Liver (tissue), 9 donors: ENCODE measurements around the gene PBX4. TPM values are rescaled to one million over a fixed set of nuclear protein-coding genes. Genes with fewer than 3 reads are reported as not detected.

Experiments
- DNase-seq: peaks from one replicate; pipeline ENCODE4 v3.0.0-alpha.2; 2017; ENCODE audit warnings: low spot score
- H3K27ac ChIP-seq, 2 donors: one replicate each; pipeline ENCODE4 v1.7.0; 2013; ENCODE audit warnings: inconsistent platforms in 2 of 2, low read length in 2 of 2, control low read depth in 1 of 2, low read depth in 1 of 2, mild to moderate bottlenecking in 1 of 2
- H3K27me3 ChIP-seq, 4 donors: one replicate each; pipeline versions ENCODE4 v1.6.1 to v1.7.0; 2013; ENCODE audit warnings: low read length in 3 of 4, inconsistent platforms in 1 of 4, mild to moderate bottlenecking in 1 of 4, moderate library complexity in 1 of 4; ENCODE audit not compliant: control insufficient read depth in 4 of 4, insufficient read depth in 4 of 4
- H3K36me3 ChIP-seq, 4 donors: one replicate each; pipeline versions ENCODE4 v1.6.1 to v1.7.0; 2013; ENCODE audit warnings: low read length in 3 of 4, mild to moderate bottlenecking in 3 of 4, low read depth in 1 of 4, moderate library complexity in 1 of 4; ENCODE audit not compliant: control insufficient read depth in 4 of 4, insufficient read depth in 3 of 4
- H3K4me1 ChIP-seq, 4 donors: one replicate each; pipeline versions ENCODE4 v1.6.1 to v1.7.0; 2013; ENCODE audit warnings: low read length in 3 of 4, mild to moderate bottlenecking in 3 of 4, moderate library complexity in 1 of 4; ENCODE audit not compliant: control insufficient read depth in 4 of 4, insufficient read depth in 4 of 4
- H3K4me3 ChIP-seq, 3 donors: one replicate each; pipeline versions ENCODE4 v1.6.1 to v1.7.0; 2013; ENCODE audit warnings: low read length in 3 of 3, control low read depth in 1 of 3, low read depth in 1 of 3, mild to moderate bottlenecking in 1 of 3
- H3K9ac ChIP-seq, 2 donors: one replicate each; pipeline ENCODE4 v1.7.0; 2013; ENCODE audit warnings: low read length in 2 of 2, mild to moderate bottlenecking in 2 of 2, moderate library complexity in 2 of 2, control low read depth in 1 of 2, low read depth in 1 of 2
- H3K9me3 ChIP-seq, 4 donors: one replicate each; pipeline versions ENCODE4 v1.6.1 to v1.7.0; 2013; ENCODE audit warnings: low read length in 3 of 4; ENCODE audit not compliant: control insufficient read depth in 4 of 4
- EGR1 ChIP-seq, 2 donors: IDR thresholded peaks; 2 replicates each; pipeline ENCODE4 v1.6.1; 2016 to 2018; ENCODE audit warnings: antibody characterized with exemption in 2 of 2, low read depth in 2 of 2
- FOXA1 ChIP-seq: IDR thresholded peaks from 2 replicates; pipeline ENCODE4 v1.6.1; 2016; ENCODE audit warnings: antibody characterized with exemption
- FOXA2 ChIP-seq: IDR thresholded peaks from 2 replicates; pipeline ENCODE4 v1.6.1; 2016; ENCODE audit warnings: antibody characterized with exemption
- GABPA ChIP-seq, 2 donors: IDR thresholded peaks in 1 of 2; conservative IDR thresholded peaks in 1 of 2; 2 replicates each; pipeline ENCODE4 v1.6.1; 2016; ENCODE audit warnings: antibody characterized with exemption in 2 of 2, mild to moderate bottlenecking in 1 of 2, moderate library complexity in 1 of 2
- HNF4A ChIP-seq, 2 donors: conservative IDR thresholded peaks; 2 replicates each; pipeline ENCODE4 v1.6.1; 2016; ENCODE audit warnings: antibody characterized with exemption in 2 of 2, mild to moderate bottlenecking in 2 of 2
- NR2F2 ChIP-seq: IDR thresholded peaks from 2 replicates; pipeline ENCODE4 v1.6.1; 2016; ENCODE audit warnings: antibody characterized with exemption
- RAD21 ChIP-seq, 2 donors: IDR thresholded peaks; 2 replicates each; pipeline ENCODE4 v1.6.1; 2016; ENCODE audit warnings: antibody characterized with exemption in 2 of 2, mild to moderate bottlenecking in 2 of 2
- RXRA ChIP-seq, 2 donors: IDR thresholded peaks; 2 replicates each; pipeline ENCODE4 v1.6.1; 2017 to 2018; ENCODE audit warnings: antibody characterized with exemption in 2 of 2, mild to moderate bottlenecking in 1 of 2
- SP1 ChIP-seq: IDR thresholded peaks from 2 replicates; pipeline ENCODE4 v1.6.1; 2018; ENCODE audit warnings: antibody characterized with exemption, mild to moderate bottlenecking
- TAF1 ChIP-seq: conservative IDR thresholded peaks from 2 replicates; pipeline ENCODE4 v1.6.1; 2016; ENCODE audit warnings: antibody characterized with exemption, mild to moderate bottlenecking
- WGBS: extraction: QIAGEN DNeasy Blood & Tissue Kit; methylation state at CpG from one replicate; pipeline ENCODE4 v1.1.7; 2013; 5-methylcytosine and 5-hydroxymethylcytosine counted together
- polyA plus RNA-seq, 2 donors: library from polyadenylated mRNA; stranded (reverse) in 1 of 2; unstranded in 1 of 2; fragments of 200-250 nt in 1 of 2; fragments of >200 nt in 1 of 2; fragmentation: Nextera tagmentation in 1 of 2; extraction: Ambion mirVana in 1 of 2; gene quantifications; one replicate each; pipeline versions ENCODE4 v1.2.1 to v1.2.3, GENCODE V29; 2013 to 2015
- total RNA-seq, 2 donors: library from RNA; depleted of rRNA; stranded (reverse); fragments of >200 nt; gene quantifications; one replicate each; pipeline ENCODE4 v1.2.3, GENCODE V29; 2014
- TF ChIP-seq, protein P1 (sequence below): fragments of 150-350 bp; IDR thresholded peaks from 2 replicates; pipeline ENCODE4 v1.5.1; 2017; ENCODE audit warnings: improper control_type of control experiment, low read depth, low read length; ENCODE audit not compliant: missing input control
- TF ChIP-seq, protein P2 (sequence below): IDR thresholded peaks from 2 replicates; pipeline ENCODE4 v1.6.1; 2016; ENCODE audit warnings: antibody characterized with exemption
- TF ChIP-seq, protein P3 (sequence below): IDR thresholded peaks from 2 replicates; pipeline ENCODE4 v1.6.1; 2016; ENCODE audit warnings: antibody characterized with exemption, mild to moderate bottlenecking
- TF ChIP-seq, protein P4 (sequence below): IDR thresholded peaks from 2 replicates; pipeline ENCODE4 v1.6.1; 2016; ENCODE audit warnings: antibody characterized with exemption
- TF ChIP-seq, protein P5 (sequence below): IDR thresholded peaks from 2 replicates; pipeline ENCODE4 v1.6.1; 2016; ENCODE audit warnings: antibody characterized with exemption
- donor health status: healthy.
- donor health status: healthy.
- donor health status: healthy.
- donor health status: healthy.
- donor health status: healthy.

Gene PBX4
- total and polyA plus RNA-seq, 4 donors, result 0.19 to 0.59 (median 0.21) TPM; not detected in 1

DNA sequence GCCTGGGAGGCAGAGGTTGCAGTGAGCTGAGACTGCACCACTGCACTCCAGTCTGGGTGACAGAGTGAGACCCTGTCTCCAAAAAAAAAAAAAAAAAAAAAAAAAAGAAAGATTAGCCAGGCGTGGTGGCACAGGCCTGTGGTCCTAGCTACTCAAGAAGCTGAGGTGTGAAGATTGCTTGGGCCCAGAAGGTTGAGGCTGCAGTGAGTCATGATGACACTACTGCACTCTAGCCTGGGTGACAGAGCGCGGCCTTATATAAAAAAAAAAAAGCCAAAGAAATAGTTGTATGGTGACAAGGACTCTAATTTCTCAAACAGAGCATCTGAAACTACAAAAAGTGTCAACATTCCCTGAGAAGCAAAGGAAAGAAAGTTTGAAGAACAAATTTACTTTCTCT is 3.4 kb downstream of the PBX4 start:
- Histone ChIP-seq H3K4me3 (no peak overlapping the region), H3K9me3 (peaks cover 0 to 8% (median 0%) of the 10 kb centered on the region in 4 donors), H3K36me3 (no peaks in the 10 kb centered on the region), H3K9ac (no peak overlapping the region), H3K4me1 (no peaks in the 10 kb centered on the region), H3K27me3 (no peaks in the 10 kb centered on the region), H3K27ac (no peak overlapping the region)
- 96% methylated on average over 3 of the region's 3 CpGs for WGBS
- no peak for TF ChIP-seq RAD21 (IDR thresholded peaks at IDR 0.05)
- TF ChIP-seq EGR1 (IDR thresholded peaks at IDR 0.05; ENCODE audit: low read depth in 2 of 2), result no peak
- no peak for TF ChIP-seq SP1
- TF ChIP-seq, protein P1, sequence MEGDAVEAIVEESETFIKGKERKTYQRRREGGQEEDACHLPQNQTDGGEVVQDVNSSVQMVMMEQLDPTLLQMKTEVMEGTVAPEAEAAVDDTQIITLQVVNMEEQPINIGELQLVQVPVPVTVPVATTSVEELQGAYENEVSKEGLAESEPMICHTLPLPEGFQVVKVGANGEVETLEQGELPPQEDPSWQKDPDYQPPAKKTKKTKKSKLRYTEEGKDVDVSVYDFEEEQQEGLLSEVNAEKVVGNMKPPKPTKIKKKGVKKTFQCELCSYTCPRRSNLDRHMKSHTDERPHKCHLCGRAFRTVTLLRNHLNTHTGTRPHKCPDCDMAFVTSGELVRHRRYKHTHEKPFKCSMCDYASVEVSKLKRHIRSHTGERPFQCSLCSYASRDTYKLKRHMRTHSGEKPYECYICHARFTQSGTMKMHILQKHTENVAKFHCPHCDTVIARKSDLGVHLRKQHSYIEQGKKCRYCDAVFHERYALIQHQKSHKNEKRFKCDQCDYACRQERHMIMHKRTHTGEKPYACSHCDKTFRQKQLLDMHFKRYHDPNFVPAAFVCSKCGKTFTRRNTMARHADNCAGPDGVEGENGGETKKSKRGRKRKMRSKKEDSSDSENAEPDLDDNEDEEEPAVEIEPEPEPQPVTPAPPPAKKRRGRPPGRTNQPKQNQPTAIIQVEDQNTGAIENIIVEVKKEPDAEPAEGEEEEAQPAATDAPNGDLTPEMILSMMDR, result no peak
- no peak for TF ChIP-seq RXRA (IDR thresholded peaks at IDR 0.05)
- TF ChIP-seq HNF4A (conservative IDR thresholded peaks at IDR 0.05), result no peak
- TF ChIP-seq, protein P2, sequence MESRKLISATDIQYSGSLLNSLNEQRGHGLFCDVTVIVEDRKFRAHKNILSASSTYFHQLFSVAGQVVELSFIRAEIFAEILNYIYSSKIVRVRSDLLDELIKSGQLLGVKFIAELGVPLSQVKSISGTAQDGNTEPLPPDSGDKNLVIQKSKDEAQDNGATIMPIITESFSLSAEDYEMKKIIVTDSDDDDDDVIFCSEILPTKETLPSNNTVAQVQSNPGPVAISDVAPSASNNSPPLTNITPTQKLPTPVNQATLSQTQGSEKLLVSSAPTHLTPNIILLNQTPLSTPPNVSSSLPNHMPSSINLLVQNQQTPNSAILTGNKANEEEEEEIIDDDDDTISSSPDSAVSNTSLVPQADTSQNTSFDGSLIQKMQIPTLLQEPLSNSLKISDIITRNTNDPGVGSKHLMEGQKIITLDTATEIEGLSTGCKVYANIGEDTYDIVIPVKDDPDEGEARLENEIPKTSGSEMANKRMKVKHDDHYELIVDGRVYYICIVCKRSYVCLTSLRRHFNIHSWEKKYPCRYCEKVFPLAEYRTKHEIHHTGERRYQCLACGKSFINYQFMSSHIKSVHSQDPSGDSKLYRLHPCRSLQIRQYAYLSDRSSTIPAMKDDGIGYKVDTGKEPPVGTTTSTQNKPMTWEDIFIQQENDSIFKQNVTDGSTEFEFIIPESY, result no peak
- no peak for TF ChIP-seq TAF1
- DNase-seq, result no peak

DNA sequence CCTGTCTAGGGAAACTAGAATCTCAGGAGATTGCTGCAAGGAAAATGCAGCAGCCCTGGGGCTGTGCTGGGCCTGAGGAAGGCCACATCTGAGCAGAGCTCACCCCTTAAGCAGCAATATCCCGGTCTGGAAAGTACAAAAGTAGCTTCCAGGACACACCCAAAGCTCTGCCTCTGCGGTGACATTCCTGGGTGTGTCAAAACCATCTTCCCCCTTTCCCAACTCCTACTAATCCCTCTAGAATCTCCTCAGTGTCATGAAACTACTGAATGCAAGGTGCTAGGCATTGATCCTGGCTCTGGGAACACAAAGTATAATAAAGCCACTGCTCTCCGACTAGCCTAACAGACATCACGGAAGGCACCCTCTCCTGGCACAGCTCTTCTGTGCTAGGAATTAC is 5.0 kb downstream of the PBX4 start:
- no peak overlapping the region for H3K9ac ChIP-seq
- peaks cover 0 to 4% (median 0%) of the 10 kb centered on the region in 4 donors for H3K9me3 ChIP-seq
- no peaks in the 10 kb centered on the region for H3K27me3 ChIP-seq
- no peaks in the 10 kb centered on the region for H3K36me3 ChIP-seq
- 79% methylated on average over 4 of the region's 4 CpGs for WGBS
- TF ChIP-seq FOXA1 (no peak), RAD21 (IDR thresholded peaks at IDR 0.05) (no peak), FOXA2 (no peak), EGR1 (IDR thresholded peaks at IDR 0.05; ENCODE audit: low read depth in 2 of 2) (no peak), NR2F2 (no peak), HNF4A (conservative IDR thresholded peaks at IDR 0.05) (no peak), SP1 (no peak), TAF1 (no peak), GABPA (IDR thresholded peaks at IDR 0.05 in 1 of 2, conservative IDR thresholded peaks at IDR 0.05 in 1 of 2) (no peak), RXRA (IDR thresholded peaks at IDR 0.05) (no peak)
- TF ChIP-seq, protein P3, sequence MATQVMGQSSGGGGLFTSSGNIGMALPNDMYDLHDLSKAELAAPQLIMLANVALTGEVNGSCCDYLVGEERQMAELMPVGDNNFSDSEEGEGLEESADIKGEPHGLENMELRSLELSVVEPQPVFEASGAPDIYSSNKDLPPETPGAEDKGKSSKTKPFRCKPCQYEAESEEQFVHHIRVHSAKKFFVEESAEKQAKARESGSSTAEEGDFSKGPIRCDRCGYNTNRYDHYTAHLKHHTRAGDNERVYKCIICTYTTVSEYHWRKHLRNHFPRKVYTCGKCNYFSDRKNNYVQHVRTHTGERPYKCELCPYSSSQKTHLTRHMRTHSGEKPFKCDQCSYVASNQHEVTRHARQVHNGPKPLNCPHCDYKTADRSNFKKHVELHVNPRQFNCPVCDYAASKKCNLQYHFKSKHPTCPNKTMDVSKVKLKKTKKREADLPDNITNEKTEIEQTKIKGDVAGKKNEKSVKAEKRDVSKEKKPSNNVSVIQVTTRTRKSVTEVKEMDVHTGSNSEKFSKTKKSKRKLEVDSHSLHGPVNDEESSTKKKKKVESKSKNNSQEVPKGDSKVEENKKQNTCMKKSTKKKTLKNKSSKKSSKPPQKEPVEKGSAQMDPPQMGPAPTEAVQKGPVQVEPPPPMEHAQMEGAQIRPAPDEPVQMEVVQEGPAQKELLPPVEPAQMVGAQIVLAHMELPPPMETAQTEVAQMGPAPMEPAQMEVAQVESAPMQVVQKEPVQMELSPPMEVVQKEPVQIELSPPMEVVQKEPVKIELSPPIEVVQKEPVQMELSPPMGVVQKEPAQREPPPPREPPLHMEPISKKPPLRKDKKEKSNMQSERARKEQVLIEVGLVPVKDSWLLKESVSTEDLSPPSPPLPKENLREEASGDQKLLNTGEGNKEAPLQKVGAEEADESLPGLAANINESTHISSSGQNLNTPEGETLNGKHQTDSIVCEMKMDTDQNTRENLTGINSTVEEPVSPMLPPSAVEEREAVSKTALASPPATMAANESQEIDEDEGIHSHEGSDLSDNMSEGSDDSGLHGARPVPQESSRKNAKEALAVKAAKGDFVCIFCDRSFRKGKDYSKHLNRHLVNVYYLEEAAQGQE, result no peak
- TF ChIP-seq, protein P4, sequence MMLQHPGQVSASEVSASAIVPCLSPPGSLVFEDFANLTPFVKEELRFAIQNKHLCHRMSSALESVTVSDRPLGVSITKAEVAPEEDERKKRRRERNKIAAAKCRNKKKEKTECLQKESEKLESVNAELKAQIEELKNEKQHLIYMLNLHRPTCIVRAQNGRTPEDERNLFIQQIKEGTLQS, result no peak
- TF ChIP-seq, protein P5, sequence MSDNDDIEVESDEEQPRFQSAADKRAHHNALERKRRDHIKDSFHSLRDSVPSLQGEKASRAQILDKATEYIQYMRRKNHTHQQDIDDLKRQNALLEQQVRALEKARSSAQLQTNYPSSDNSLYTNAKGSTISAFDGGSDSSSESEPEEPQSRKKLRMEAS, result no peak
- TF ChIP-seq, protein P1, result no peak
- TF ChIP-seq, protein P2, result no peak
- no peak overlapping the region for H3K4me3 ChIP-seq
- H3K4me1 ChIP-seq, result no peaks in the 10 kb centered on the region
- no peak for DNase-seq
- no peak overlapping the region for H3K27ac ChIP-seq
